Fibroblast of lung (primary cell): ENCODE data around the gene METTL16. TPM values are rescaled to one million over a fixed set of nuclear protein-coding genes. Genes with fewer than 3 reads are reported as not detected.

Experiments
- DNase-seq, 2 donors: peaks; one replicate each; pipeline versions ENCODE4 v3.0.0 to v3.0.0-alpha.2; 2010; ENCODE audit warnings: low read depth in 2 of 2
- H2AFZ ChIP-seq: 2 replicates; pipeline ENCODE4 v1.5.1; 2012; ENCODE audit warnings: low read length, control low read depth, inconsistent platforms
- H3K27ac ChIP-seq: 2 replicates; pipeline ENCODE4 v1.5.1; 2011; ENCODE audit warnings: low read length, control low read depth; ENCODE audit not compliant: insufficient read depth
- H3K27me3 ChIP-seq: 2 replicates; pipeline ENCODE4 v1.5.1; 2011; ENCODE audit warnings: mild to moderate bottlenecking, low read length; ENCODE audit not compliant: control insufficient read depth, insufficient read depth
- H3K36me3 ChIP-seq: 2 replicates; pipeline ENCODE4 v1.5.1; 2011; ENCODE audit warnings: low read length; ENCODE audit not compliant: control insufficient read depth, insufficient read depth
- H3K4me1 ChIP-seq: 2 replicates; pipeline ENCODE4 v1.5.1; 2011; ENCODE audit warnings: low read length; ENCODE audit not compliant: control insufficient read depth, insufficient read depth; ENCODE audit errors: extremely low read depth
- H3K4me2 ChIP-seq: 2 replicates; pipeline ENCODE4 v1.5.1; 2011; ENCODE audit warnings: low read length, control low read depth; ENCODE audit not compliant: insufficient read depth; ENCODE audit errors: extremely low read depth
- H3K4me3 ChIP-seq, 4 experiments: fragments of 200-600 bp in 1 of 4; sonication (generic) in 1 of 4; replicated peaks in 1 of 4; 2 replicates each; pipeline ENCODE4 v1.5.1; 2011 to 2016; ENCODE audit warnings: low read length in 4 of 4, low read depth in 3 of 4, mild to moderate bottlenecking in 3 of 4, control low read depth in 2 of 4, inconsistent platforms in 1 of 4, mixed read lengths in 1 of 4; ENCODE audit not compliant: insufficient read depth in 1 of 4; ENCODE audit errors: control extremely low read depth in 1 of 4
- H3K79me2 ChIP-seq: 2 replicates; pipeline ENCODE4 v1.5.1; 2012; ENCODE audit warnings: mild to moderate bottlenecking, low read length, inconsistent platforms; ENCODE audit not compliant: control insufficient read depth, insufficient read depth
- H3K9ac ChIP-seq: 2 replicates; pipeline ENCODE4 v1.5.1; 2011; ENCODE audit warnings: mild to moderate bottlenecking, low read length, control low read depth; ENCODE audit not compliant: insufficient read depth
- H3K9me3 ChIP-seq: 2 replicates; pipeline ENCODE4 v1.5.1; 2012; ENCODE audit warnings: low read depth, low read length; ENCODE audit not compliant: control insufficient read depth, insufficient read depth
- H4K20me1 ChIP-seq: 2 replicates; pipeline ENCODE4 v1.5.1; 2011; ENCODE audit warnings: low read length; ENCODE audit not compliant: control insufficient read depth, insufficient read depth; ENCODE audit errors: extremely low read depth
- CTCF ChIP-seq, 2 donors: IDR thresholded peaks in 1 of 2; conservative IDR thresholded peaks in 1 of 2; 1 replicate in 1 of 2; 2 replicates in 1 of 2; pipeline ENCODE4 v1.5.1; 2011 to 2012; ENCODE audit warnings: low read length in 2 of 2, control low read depth in 1 of 2, inconsistent platforms in 1 of 2, low read depth in 1 of 2, mild to moderate bottlenecking in 1 of 2
- EZH2 ChIP-seq: IDR thresholded peaks from 2 replicates; pipeline ENCODE4 v1.5.1; 2012; ENCODE audit warnings: low read length, control low read depth, mild to moderate bottlenecking; ENCODE audit errors: missing control alignments
- polyA plus RNA-seq, 2 donors: library from polyadenylated mRNA; depleted of rRNA in 1 of 2; stranded (reverse) in 1 of 2; unstranded in 1 of 2; fragments of >200 nt; gene quantifications; 2 replicates each; pipeline ENCODE4 v1.2.1, GENCODE V29; 2011 to 2012; ENCODE audit warnings: missing spikeins in 1 of 2
- total RNA-seq: library from RNA; depleted of rRNA; stranded (reverse); fragments of >200 nt; gene quantifications from 2 replicates; pipeline ENCODE4 v1.2.1, GENCODE V29; 2014

METTL16 gene
- total and polyA plus RNA-seq, 2 donors (not counting 1 experiment from before 2014, with no cell fraction given): 12.2 to 13.4 TPM

- Histone ChIP-seq H3K27ac (peak overlapping the region; percentile 100), H2AFZ (no peak overlapping the region), H3K4me2 (peak overlapping the region; percentile 100), H3K4me1 (peaks cover 45% of the 10 kb centered on the region), H3K27me3 (no peaks in the 10 kb centered on the region), H3K9ac (peak overlapping the region; percentile 100), H3K36me3 (peaks cover 3% of the 10 kb centered on the region), H3K9me3 (no peaks in the 10 kb centered on the region), H4K20me1 (no peaks in the 10 kb centered on the region), H3K4me3 (peak overlapping the region; percentile 87 to 100 (median 94)), H3K79me2 (peaks cover 38% of the 10 kb centered on the region)
- TF ChIP-seq EZH2: no peak
- no peak for TF ChIP-seq CTCF (conservative IDR thresholded peaks at IDR 0.05 in 1 of 2, IDR thresholded peaks at IDR 0.05 in 1 of 2; ENCODE audit: low read depth in 1 of 2, low read length in 2 of 2)
- peak; percentile 92 to 96 for DNase-seq
Observed at GRCh38 chr17:2399572-2400473, 111.9 kb downstream of the METTL16 start.

GRCh38 chr17:2398655-2399571 lies 112.8 kb downstream of the METTL16 start:
- Histone ChIP-seq H3K4me1 (peaks cover 49% of the 10 kb centered on the region), H3K79me2 (peaks cover 44% of the 10 kb centered on the region), H3K27ac (peak overlapping the region; percentile 100), H3K36me3 (peaks cover 3% of the 10 kb centered on the region), H3K9ac (peak overlapping the region; percentile 100), H3K4me3 (peak overlapping the region; percentile 77 to 100 (median 82)), H4K20me1 (no peaks in the 10 kb centered on the region), H2AFZ (no peak overlapping the region), H3K4me2 (peak overlapping the region; percentile 100), H3K27me3 (no peaks in the 10 kb centered on the region), H3K9me3 (no peaks in the 10 kb centered on the region)
- peak; percentile 73 to 82 for DNase-seq
- TF ChIP-seq EZH2: no peak
- no peak for TF ChIP-seq CTCF (conservative IDR thresholded peaks at IDR 0.05 in 1 of 2, IDR thresholded peaks at IDR 0.05 in 1 of 2; ENCODE audit: low read depth in 1 of 2, low read length in 2 of 2)

- Histone ChIP-seq H3K36me3 (peaks cover 3% of the 10 kb centered on the region), H3K79me2 (peaks cover 44% of the 10 kb centered on the region), H3K27ac (peak overlapping the region; percentile 98), H3K4me3 (peak overlapping the region in 2 of 4 experiments; percentile 18 to 100), H4K20me1 (no peaks in the 10 kb centered on the region), H3K9ac (no peak overlapping the region), H3K4me2 (peak overlapping the region; percentile 49), H3K9me3 (no peaks in the 10 kb centered on the region), H2AFZ (no peak overlapping the region), H3K4me1 (peaks cover 43% of the 10 kb centered on the region), H3K27me3 (no peaks in the 10 kb centered on the region)
- no peak for DNase-seq
- TF ChIP-seq CTCF (conservative IDR thresholded peaks at IDR 0.05 in 1 of 2, IDR thresholded peaks at IDR 0.05 in 1 of 2; ENCODE audit: low read depth in 1 of 2, low read length in 2 of 2) (no peak), EZH2 (no peak)
Observed at GRCh38 chr17:2398182-2398581, 113.5 kb downstream of the METTL16 start.
